ENCODE data around the gene RAB11FIP4. TPM values are rescaled to one million over a fixed set of nuclear protein-coding genes. Genes with fewer than 3 reads are reported as not detected.

The RAB11FIP4 gene
- total and polyA plus RNA-seq, 2 of the 8 experiments (the other 6 are each of a cell fraction or from before 2014, with no cell fraction given) = 21.7 to 53.2 TPM

- TF ChIP-seq SIX5 (IDR thresholded peaks at IDR 0.05; ENCODE audit: low read depth, low read length) (no peak), TCF12 (IDR thresholded peaks at IDR 0.05; ENCODE audit: low read depth, low read length) (no peak), RBBP5 (IDR thresholded peaks at IDR 0.05; ENCODE audit: borderline replicate concordance, low read depth, low read length) (peak; percentile 47; the same call in 1 of the 2 replicates), KDM4A (IDR thresholded peaks at IDR 0.05; ENCODE audit: low read depth, low read length, severe bottlenecking) (peak; percentile 25), SP4 (IDR thresholded peaks at IDR 0.05; ENCODE audit: low read length) (no peak), GTF2F1 (IDR thresholded peaks at IDR 0.05; ENCODE audit: borderline replicate concordance, low read depth, low read length) (no peak), PHF8 (conservative IDR thresholded peaks at IDR 0.05; ENCODE audit: low read depth, low read length) (peak; percentile 18; the same call in 1 of the 2 replicates), BCL11A (IDR thresholded peaks at IDR 0.05; ENCODE audit: low read depth in 2 of 2, low read length in 2 of 2) (no peak), KDM1A (IDR thresholded peaks at IDR 0.05; ENCODE audit: borderline replicate concordance, low read length) (no peak), CREB1 (IDR thresholded peaks at IDR 0.05) (no peak), HDAC2 (IDR thresholded peaks at IDR 0.05; ENCODE audit: borderline replicate concordance in 1 of 2, low read depth in 2 of 2, low read length in 2 of 2) (no peak), SP2 (IDR thresholded peaks at IDR 0.05; ENCODE audit: low read length) (no peak), HDAC6 (IDR thresholded peaks at IDR 0.05; ENCODE audit: low read depth, low read length) (no peak), POU5F1 (IDR thresholded peaks at IDR 0.05; ENCODE audit: low read depth, low read length) (no peak), TAF1 (IDR thresholded peaks at IDR 0.05; ENCODE audit: low read depth, low read length) (no peak), MAX (IDR thresholded peaks at IDR 0.05) (no peak; the same call in 1 of the 2 replicates)
Measured at GRCh38 chr17:31559584-31560501, 168.4 kb downstream of the RAB11FIP4 start (continued).
